DMS53 (cell line): ENCODE data around the gene CCNL2.

ENCODE experiments used
- DNase-seq: peaks from one replicate; lab custom pipeline; 2025; lab: John Stamatoyannopoulos, UW

CCNL2 gene

GRCh38 chr1:1342061-1342562 lies 57.0 kb downstream of the CCNL2 start:
- DNase-seq = no peak

GRCh38 chr1:1341549-1342021 lies 57.5 kb downstream of the CCNL2 start:
- no peak for DNase-seq

GRCh38 chr1:1340791-1341548 lies 58.2 kb downstream of the CCNL2 start:
- no peak for DNase-seq

- DNase-seq = no peak
Measured at GRCh38 chr1:1340185-1340584, 59.0 kb downstream of the CCNL2 start.

- no peak for DNase-seq
Measured at GRCh38 chr1:1338278-1338677, 60.9 kb downstream of the CCNL2 start.

GRCh38 chr1:1337793-1338147 lies 61.4 kb downstream of the CCNL2 start:
- peak; percentile 41 for DNase-seq

GRCh38 chr1:1336931-1337792 lies 62.0 kb downstream of the CCNL2 start:
- DNase-seq = no peak

GRCh38 chr1:1336446-1336845 lies 62.7 kb downstream of the CCNL2 start:
- DNase-seq = no peak

- DNase-seq = no peak
Measured at GRCh38 chr1:1335792-1336248, 63.3 kb downstream of the CCNL2 start.
